Stimulated activated CD4-positive, alpha-beta T cell treated with anti-CD3 and anti-CD28 coated beads, Interleukin-2, amount 100 ng/mL, for 4 hours (primary cell): ENCODE data around the gene FAM89B.
A peak's percentile ranks its signal among the peaks of the same experiment; 100 is the strongest.

ENCODE experiments used
- DNase-seq: peaks from one replicate; pipeline ENCODE4 v3.0.0-alpha.2; 2020; ENCODE audit warnings: low read depth

The FAM89B gene

GRCh38 chr11:65573391-65574079 is 1.2 kb downstream of the FAM89B start:
- DNase-seq: no peak

GRCh38 chr11:65574109-65574810 is 1.9 kb downstream of the FAM89B start:
- peak; percentile 78 for DNase-seq

- no peak for DNase-seq
These were observed 2.7 kb downstream of the FAM89B start for GRCh38 chr11:65574811-65575567.

- DNase-seq: peak; percentile 73
These were observed 3.4 kb downstream of the FAM89B start, which contains the start of gene EHBP1L1 for GRCh38 chr11:65575568-65576231. TSS of gene EHBP1L1 (plus strand) at chr11:65576053. CDS start at chr11:65576303, 250 bp downstream.

- DNase-seq: no peak
These were observed 4.0 kb downstream of the FAM89B start for GRCh38 chr11:65576232-65576866.

GRCh38 chr11:65576867-65577755 is 4.8 kb downstream of the FAM89B start:
- no peak for DNase-seq

- no peak for DNase-seq
These were observed 5.4 kb downstream of the FAM89B start for GRCh38 chr11:65577756-65578109.

GRCh38 chr11:65578134-65578533 is 5.8 kb downstream of the FAM89B start:
- DNase-seq: no peak

- no peak for DNase-seq
These were observed 6.3 kb downstream of the FAM89B start for GRCh38 chr11:65578667-65579066.

GRCh38 chr11:65579291-65579690 is 7.0 kb downstream of the FAM89B start:
- DNase-seq: no peak

GRCh38 chr11:65580031-65580692 is 7.8 kb downstream of the FAM89B start:
- no peak for DNase-seq

- DNase-seq: no peak
These were observed 8.4 kb downstream of the FAM89B start for GRCh38 chr11:65580756-65581155.

GRCh38 chr11:65581928-65582327 is 9.6 kb downstream of the FAM89B start:
- no peak for DNase-seq

- no peak for DNase-seq
These were observed 11.3 kb downstream of the FAM89B start for GRCh38 chr11:65583589-65583988.

GRCh38 chr11:65584106-65584505 is 11.8 kb downstream of the FAM89B start:
- no peak for DNase-seq

- DNase-seq: no peak
These were observed 12.4 kb downstream of the FAM89B start for GRCh38 chr11:65584723-65585171.

GRCh38 chr11:65585396-65586246 is 13.3 kb downstream of the FAM89B start:
- DNase-seq: no peak

GRCh38 chr11:65586247-65586630 is 13.9 kb downstream of the FAM89B start:
- no peak for DNase-seq

GRCh38 chr11:65586676-65587075 is 14.3 kb downstream of the FAM89B start:
- DNase-seq: no peak
